ENCODE measurements around the gene WNT6. TPM values are rescaled to one million over a fixed set of nuclear protein-coding genes. Genes with fewer than 3 reads are reported as not detected.

Gene WNT6
- under 1 TPM; 0.25 to 0.34 TPM for total RNA-seq

- DNase-seq (no peak), ATAC-seq (no peak)
- POLR2A ChIA-PET, result interaction anchor here (1.4 kb wide), 1 partner anchor 73 kb away, joined by 3 read pairs; no protein-coding TSS in a partner anchor
Measured at GRCh38 chr2:218859556-218859987, at the start of gene WNT6. TSS of gene WNT6 (plus strand) at chr2:218859805. CDS start at chr2:218860038, 233 bp downstream.

GRCh38 chr2:218810256-218810655, 49.3 kb upstream of the WNT6 start:
- CTCF ChIA-PET, result interaction anchor here (1.4 to 1.7 kb wide), 2 partner anchors 37 to 112 kb away, joined by 4 to 5 read pairs; no protein-coding TSS in a partner anchor
- POLR2A ChIA-PET, result interaction anchor here (0.8 kb wide), 1 partner anchor 150 kb away, joined by 3 read pairs; no protein-coding TSS in a partner anchor
- peaks cover 3% of the 10 kb centered on the region for H3K4me1 Mint-ChIP-seq (ENCODE audit: low read depth)

More at GRCh38 chr2:218859556-218859987, at the start of gene WNT6:
- Mint-ChIP-seq H3K27me3 (peaks cover 76% of the 10 kb centered on the region), H3K4me3 (peak within 1 kb of the TSS; percentile 37), H3K36me3 (ENCODE audit: low read depth) (no peaks in the 10 kb centered on the region), H3K9me3 (no peaks in the 10 kb centered on the region), H3K4me1 (ENCODE audit: low read depth) (peaks cover 10% of the 10 kb centered on the region), H3K27ac (no peak within 1 kb of the TSS)
- intact Hi-C loops (cut with micrococcal nuclease), result loop anchor here (5.0 kb wide), 1 partner anchor 123 kb away; no protein-coding TSS in a partner anchor
- TF ChIP-seq CTCF (IDR thresholded peaks at IDR 0.05), result no peak
- CTCF ChIA-PET, result interaction anchor here (0.6 to 7.6 kb wide), 7 partner anchors 9 to 149 kb away, joined by 3 to 63 read pairs (median 4); no protein-coding TSS in a partner anchor

GRCh38 chr2:218811382-218811781, 48.2 kb upstream of the WNT6 start:
- no peaks in the 10 kb centered on the region for H3K9me3 Mint-ChIP-seq
- CTCF ChIA-PET, result interaction anchor here (1.4 to 1.7 kb wide), 2 partner anchors 36 to 113 kb away, joined by 4 to 5 read pairs; no protein-coding TSS in a partner anchor
- ATAC-seq (no peak), DNase-seq (no peak)
- H3K27me3 Mint-ChIP-seq, result peaks cover 18% of the 10 kb centered on the region
- intact Hi-C loops (cut with micrococcal nuclease), result no loop called here
- no peak for TF ChIP-seq CTCF (IDR thresholded peaks at IDR 0.05)
- H3K27ac Mint-ChIP-seq, result no peak overlapping the region
- peaks cover 3% of the 10 kb centered on the region for H3K4me1 Mint-ChIP-seq (ENCODE audit: low read depth)
- POLR2A ChIA-PET, result no interaction called here
- no peak overlapping the region for H3K4me3 Mint-ChIP-seq
- H3K36me3 Mint-ChIP-seq (ENCODE audit: low read depth), result no peaks in the 10 kb centered on the region

More at GRCh38 chr2:218810256-218810655, 49.3 kb upstream of the WNT6 start:
- DNase-seq (no peak), ATAC-seq (no peak)
- intact Hi-C loops (cut with micrococcal nuclease), result no loop called here
- no peaks in the 10 kb centered on the region for H3K9me3 Mint-ChIP-seq
- H3K36me3 Mint-ChIP-seq (ENCODE audit: low read depth), result no peaks in the 10 kb centered on the region
- H3K27ac Mint-ChIP-seq, result no peak overlapping the region
- no peak for TF ChIP-seq CTCF (IDR thresholded peaks at IDR 0.05)
- no peak overlapping the region for H3K4me3 Mint-ChIP-seq
- peaks cover 23% of the 10 kb centered on the region for H3K27me3 Mint-ChIP-seq

GRCh38 chr2:218812096-218812815, 47.3 kb upstream of the WNT6 start:
- Mint-ChIP-seq H3K27ac (no peak overlapping the region), H3K36me3 (ENCODE audit: low read depth) (no peaks in the 10 kb centered on the region), H3K4me1 (ENCODE audit: low read depth) (no peaks in the 10 kb centered on the region), H3K4me3 (no peak overlapping the region), H3K9me3 (no peaks in the 10 kb centered on the region), H3K27me3 (peaks cover 14% of the 10 kb centered on the region)
- no peak for TF ChIP-seq CTCF (IDR thresholded peaks at IDR 0.05)
- ATAC-seq (no peak), DNase-seq (no peak)
- ChIA-PET CTCF (no interaction called here), POLR2A (no interaction called here)
- intact Hi-C loops (cut with micrococcal nuclease), result no loop called here

GRCh38 chr2:218812861-218813260, 46.7 kb upstream of the WNT6 start:
- Mint-ChIP-seq H3K9me3 (no peaks in the 10 kb centered on the region), H3K27ac (no peak overlapping the region), H3K27me3 (peaks cover 19% of the 10 kb centered on the region), H3K4me1 (ENCODE audit: low read depth) (no peaks in the 10 kb centered on the region), H3K36me3 (ENCODE audit: low read depth) (no peaks in the 10 kb centered on the region), H3K4me3 (no peak overlapping the region)
- POLR2A ChIA-PET, result interaction anchor here (1.1 kb wide), 2 partner anchors 15 to 32 kb away, joined by 3 to 6 read pairs; no protein-coding TSS in a partner anchor
- ATAC-seq (no peak), DNase-seq (no peak)
- CTCF ChIA-PET, result no interaction called here
- TF ChIP-seq CTCF (IDR thresholded peaks at IDR 0.05), result no peak
- intact Hi-C loops (cut with micrococcal nuclease), result no loop called here

Data from activated CD8-positive, alpha-beta T cell treated with anti-CD3 and anti-CD28 coated beads for 36 hours (primary cell).